Transverse colon (tissue), 4 donors: ENCODE results near the gene SNTG2. TPM values are rescaled to one million over a fixed set of nuclear protein-coding genes. Genes with fewer than 3 reads are reported as not detected.

Experiments
- DNase-seq: peaks from one replicate; pipeline ENCODE4 v3.0.0-alpha.2; 2019
- H3K27ac ChIP-seq, 4 donors: fragments of 200-600 bp; sonication (generic); 2 replicates each; pipeline ENCODE4 v1.5.1; 2016 to 2018; ENCODE audit warnings: inconsistent platforms in 4 of 4
- H3K27me3 ChIP-seq: fragments of 200-600 bp; sonication (generic); 2 replicates; pipeline ENCODE4 v1.5.1; 2017; ENCODE audit warnings: inconsistent platforms
- H3K36me3 ChIP-seq, 4 donors: fragments of 200-600 bp; sonication (generic); 2 replicates each; pipeline ENCODE4 v1.5.1; 2017 to 2019; ENCODE audit warnings: inconsistent platforms in 4 of 4
- H3K4me1 ChIP-seq, 4 donors: fragments of 200-600 bp; sonication (generic); 2 replicates each; pipeline ENCODE4 v1.5.1; 2017 to 2020; ENCODE audit warnings: inconsistent platforms in 4 of 4
- H3K4me3 ChIP-seq, 4 donors: fragments of 200-600 bp; sonication (generic); 1 replicate in 1 of 4; 2 replicates in 3 of 4; pipeline versions ENCODE4 v1.5.1 to v1.6.1; 2017 to 2019; ENCODE audit warnings: inconsistent platforms in 4 of 4
- H3K9me3 ChIP-seq, 2 donors: fragments of 200-600 bp; sonication (generic); 2 replicates each; pipeline ENCODE4 v1.5.1; 2017 to 2019; ENCODE audit warnings: inconsistent platforms in 2 of 2
- EP300 ChIP-seq: sonication (generic); formaldehyde crosslinking; IDR thresholded peaks from one replicate; pipeline ENCODE4 v1.6.1; 2017; ENCODE audit warnings: antibody characterized with exemption, low read depth
- POLR2A ChIP-seq: fragments of 450-650 bp; IDR thresholded peaks from one replicate; pipeline ENCODE4 v1.6.1; 2016; ENCODE audit warnings: antibody characterized with exemption, mild to moderate bottlenecking, moderate library complexity
- POLR2AphosphoS5 ChIP-seq, 3 donors: sonication (generic); formaldehyde crosslinking; IDR thresholded peaks; one replicate each; pipeline ENCODE4 v1.6.1; 2016; ENCODE audit warnings: antibody characterized with exemption in 3 of 3
- WGBS, 2 donors: methylation state at CpG; one replicate each; pipeline ENCODE4 v1.1.5; 2018; ENCODE audit warnings: low coverage in 1 of 2; 5-methylcytosine and 5-hydroxymethylcytosine counted together
- in situ Hi-C, 4 donors: fragments of 200-750 bp; cut with MboI; loops; one replicate each; pipeline versions ENCODE4 v1.15.0 to v1.15.1; 2017; ENCODE audit warnings: low sequenced_read_pairs in 3 of 4, low pct_ligation_motif_present in 1 of 4, low pct_unique_long_range_greater_than_20kb in 1 of 4
- intact Hi-C: fragments of 100-400 bp; cut with DNase I; formaldehyde crosslinking; loops from one replicate; pipeline ENCODE4 v1.15.1; 2023; ENCODE audit warnings: low total_unique reads
- total RNA-seq, 4 donors: library from RNA; depleted of rRNA; stranded (reverse); fragments of >200 nt; gene quantifications; one replicate each; pipeline ENCODE4 v1.1.0, GENCODE V29; 2016
- TF ChIP-seq, protein P1 (sequence below), 5 experiments: fragments of 200-600 bp in 3 of 5; fragments of 450-650 bp in 2 of 5; sonication (generic) in 3 of 5; IDR thresholded peaks; 1 replicate in 2 of 5; 2 replicates in 3 of 5; pipeline ENCODE4 v1.5.1; 2016 to 2017; ENCODE audit warnings: antibody characterized with exemption in 5 of 5, inconsistent platforms in 3 of 5, mild to moderate bottlenecking in 2 of 5, moderate library complexity in 1 of 5

Gene SNTG2
- total RNA-seq, 4 donors from 2014 or later = 0.55 to 4.9 (median 1.5) TPM

DNA sequence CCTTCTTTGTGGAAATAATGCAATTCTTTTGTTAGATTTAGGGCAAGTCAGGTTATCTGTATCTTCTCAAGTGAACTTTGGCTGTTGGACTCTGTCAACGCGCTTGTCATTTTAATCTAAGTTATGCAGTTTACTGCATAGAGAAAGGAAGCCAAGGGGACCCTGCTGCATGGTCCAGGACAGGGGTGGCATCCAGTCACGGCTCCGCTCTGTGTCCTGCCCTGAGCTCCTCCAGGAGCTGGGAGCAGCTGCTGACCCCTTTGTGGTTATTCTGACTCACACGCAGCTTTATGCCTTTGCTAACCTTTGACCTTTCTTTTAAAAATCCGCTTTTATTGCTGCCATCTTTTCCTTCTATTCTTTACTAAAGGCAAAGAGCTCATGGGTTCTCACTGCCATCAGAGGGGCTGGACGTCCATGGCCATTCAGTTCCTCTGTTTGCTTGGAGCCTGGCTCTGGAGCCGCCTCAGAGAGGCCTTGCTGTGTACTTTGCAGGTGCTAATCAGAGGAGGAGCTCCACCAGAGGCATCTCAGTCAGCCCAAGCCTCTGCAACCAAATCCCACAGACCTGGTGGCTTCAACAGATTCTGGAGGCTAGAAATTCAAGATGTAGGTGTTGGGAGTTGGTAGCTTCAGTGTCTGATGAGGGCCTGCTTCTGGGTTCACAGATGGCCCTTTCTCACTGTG is 39.3 kb downstream of the SNTG2 start:
- no peak overlapping the region for H3K4me3 ChIP-seq
- H3K27me3 ChIP-seq = no peaks in the 10 kb centered on the region
- in situ Hi-C loops = no loop called here
- no peaks in the 10 kb centered on the region for H3K9me3 ChIP-seq
- TF ChIP-seq, protein P1, sequence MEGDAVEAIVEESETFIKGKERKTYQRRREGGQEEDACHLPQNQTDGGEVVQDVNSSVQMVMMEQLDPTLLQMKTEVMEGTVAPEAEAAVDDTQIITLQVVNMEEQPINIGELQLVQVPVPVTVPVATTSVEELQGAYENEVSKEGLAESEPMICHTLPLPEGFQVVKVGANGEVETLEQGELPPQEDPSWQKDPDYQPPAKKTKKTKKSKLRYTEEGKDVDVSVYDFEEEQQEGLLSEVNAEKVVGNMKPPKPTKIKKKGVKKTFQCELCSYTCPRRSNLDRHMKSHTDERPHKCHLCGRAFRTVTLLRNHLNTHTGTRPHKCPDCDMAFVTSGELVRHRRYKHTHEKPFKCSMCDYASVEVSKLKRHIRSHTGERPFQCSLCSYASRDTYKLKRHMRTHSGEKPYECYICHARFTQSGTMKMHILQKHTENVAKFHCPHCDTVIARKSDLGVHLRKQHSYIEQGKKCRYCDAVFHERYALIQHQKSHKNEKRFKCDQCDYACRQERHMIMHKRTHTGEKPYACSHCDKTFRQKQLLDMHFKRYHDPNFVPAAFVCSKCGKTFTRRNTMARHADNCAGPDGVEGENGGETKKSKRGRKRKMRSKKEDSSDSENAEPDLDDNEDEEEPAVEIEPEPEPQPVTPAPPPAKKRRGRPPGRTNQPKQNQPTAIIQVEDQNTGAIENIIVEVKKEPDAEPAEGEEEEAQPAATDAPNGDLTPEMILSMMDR (IDR thresholded peaks at IDR 0.05) = no peak
- TF ChIP-seq POLR2A (no peak), EP300 (no peak), POLR2AphosphoS5 (IDR thresholded peaks at IDR 0.05) (no peak)
- H3K36me3 ChIP-seq = no peaks in the 10 kb centered on the region
- WGBS, 2 donors = 31 to 33% methylated on average over 5 to 8 of the region's 8 CpGs
- intact Hi-C loops = no loop called here
- DNase-seq = no peak
- H3K4me1 ChIP-seq = no peaks in the 10 kb centered on the region
- H3K27ac ChIP-seq = no peak overlapping the region

DNA sequence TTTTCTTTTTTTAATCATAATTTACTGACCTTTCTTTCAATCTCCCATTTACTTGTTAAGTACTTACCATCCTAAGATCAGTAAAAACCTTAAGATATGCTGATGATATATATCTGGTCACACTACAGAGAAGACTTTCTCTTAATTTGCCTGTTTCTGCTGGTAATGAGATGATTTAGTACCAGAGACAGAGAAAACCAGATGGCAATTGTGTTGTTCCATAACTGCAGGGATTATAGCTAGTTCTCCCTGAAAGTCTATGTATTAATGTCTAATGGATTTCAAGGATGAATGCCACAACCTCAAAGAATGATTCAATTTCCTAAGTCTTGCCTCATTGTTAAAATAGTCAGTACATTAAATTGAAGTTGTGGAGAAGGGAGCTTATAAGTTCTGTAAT is 40.3 kb downstream of the SNTG2 start:
- Histone ChIP-seq H3K27ac (no peak overlapping the region), H3K9me3 (no peaks in the 10 kb centered on the region), H3K4me3 (no peak overlapping the region), H3K4me1 (no peaks in the 10 kb centered on the region), H3K27me3 (no peaks in the 10 kb centered on the region), H3K36me3 (no peaks in the 10 kb centered on the region)
- TF ChIP-seq, protein P1 (IDR thresholded peaks at IDR 0.05) = no peak
- no peak for TF ChIP-seq POLR2A
- TF ChIP-seq EP300 = no peak
- no peak for TF ChIP-seq POLR2AphosphoS5 (IDR thresholded peaks at IDR 0.05)
- DNase-seq = no peak
- intact Hi-C loops (no loop called here), in situ Hi-C loops (no loop called here)

DNA sequence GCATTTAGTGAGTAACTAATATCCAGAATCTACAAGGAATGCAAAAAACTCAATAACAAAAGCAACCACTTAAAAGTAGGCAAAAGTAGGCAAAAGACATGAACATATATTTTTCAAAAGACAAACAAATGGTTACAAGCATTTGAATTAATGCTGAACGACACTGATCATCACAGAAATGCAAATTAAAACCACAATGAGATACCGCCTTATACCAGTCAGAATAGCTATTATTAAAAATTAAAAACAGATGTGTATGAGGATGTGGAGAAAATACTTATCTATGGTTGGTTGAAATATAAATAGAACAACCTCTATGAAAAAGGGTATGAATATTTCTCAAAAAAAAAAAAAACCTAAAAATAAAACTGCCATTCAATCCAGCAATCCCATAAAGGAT is 51.7 kb downstream of the SNTG2 start:
- TF ChIP-seq POLR2AphosphoS5 (IDR thresholded peaks at IDR 0.05) = no peak
- TF ChIP-seq EP300 = no peak
- no peak for TF ChIP-seq POLR2A
- TF ChIP-seq, protein P1 (IDR thresholded peaks at IDR 0.05) = no peak
- Histone ChIP-seq H3K27ac (no peak overlapping the region), H3K27me3 (no peaks in the 10 kb centered on the region), H3K36me3 (no peaks in the 10 kb centered on the region), H3K9me3 (peaks cover 0 to 4% of the 10 kb centered on the region in 2 donors), H3K4me3 (no peak overlapping the region), H3K4me1 (no peaks in the 10 kb centered on the region)
- 84 to 94% methylated on average over 2 of the region's 2 CpGs for whole genome bisulfite sequencing, 2 donors
- intact Hi-C loops = no loop called here
- in situ Hi-C loops = no loop called here
- no peak for DNase-seq

DNA sequence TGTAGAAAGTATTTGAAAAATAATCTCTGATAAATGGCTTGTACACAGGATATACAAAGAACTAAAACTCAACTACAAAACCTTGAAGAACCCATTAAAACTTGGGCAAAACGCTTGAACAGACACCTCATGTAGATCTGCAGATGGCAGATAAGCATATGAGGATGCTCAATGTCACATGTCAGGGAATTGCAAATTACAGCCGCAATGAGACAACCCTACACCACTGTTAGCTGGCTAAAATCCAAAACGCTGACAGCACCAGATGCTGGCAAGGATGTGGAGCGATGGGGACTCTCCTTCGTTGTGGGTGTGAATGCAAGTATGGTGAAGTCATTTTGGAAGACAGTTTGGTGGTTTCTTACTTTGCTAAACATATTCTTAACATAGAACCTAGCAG is 53.7 kb downstream of the SNTG2 start:
- H3K9me3 ChIP-seq = no peaks in the 10 kb centered on the region
- in situ Hi-C loops (no loop called here), intact Hi-C loops (no loop called here)
- no peaks in the 10 kb centered on the region for H3K4me1 ChIP-seq
- H3K27me3 ChIP-seq = no peaks in the 10 kb centered on the region
- no peak overlapping the region for H3K4me3 ChIP-seq
- WGBS, 2 donors = 58 to 80% methylated on average over 2 to 5 of the region's 5 CpGs
- no peak overlapping the region for H3K27ac ChIP-seq
- TF ChIP-seq POLR2AphosphoS5 (IDR thresholded peaks at IDR 0.05) (no peak), POLR2A (no peak), EP300 (no peak)
- TF ChIP-seq, protein P1 (IDR thresholded peaks at IDR 0.05) = no peak
- H3K36me3 ChIP-seq = no peaks in the 10 kb centered on the region
- no peak for DNase-seq
